Stimulated activated CD8-positive, alpha-beta memory T cell treated with anti-CD3 and anti-CD28 coated beads, Interleukin-15, amount 100 ng/mL, for 1 hour (primary cell): Measurements from ENCODE around the gene VPS13D.

Source experiments
- DNase-seq: peaks from one replicate; pipeline ENCODE4 v3.0.0-alpha.2; 2020; ENCODE audit warnings: low read depth

VPS13D gene

GRCh38 chr1:12406211-12407021 lies 176.6 kb downstream of the VPS13D start:
- DNase-seq, result no peak

- DNase-seq, result no peak
Observed at GRCh38 chr1:12407050-12407961, 177.5 kb downstream of the VPS13D start.

GRCh38 chr1:12407962-12408454 lies 178.2 kb downstream of the VPS13D start:
- no peak for DNase-seq

GRCh38 chr1:12408662-12409061 lies 178.8 kb downstream of the VPS13D start:
- no peak for DNase-seq

GRCh38 chr1:12409681-12410080 lies 179.9 kb downstream of the VPS13D start:
- DNase-seq, result no peak

- DNase-seq, result no peak
Observed at GRCh38 chr1:12410351-12410750, 180.5 kb downstream of the VPS13D start.

GRCh38 chr1:12411098-12411497 lies 181.3 kb downstream of the VPS13D start:
- DNase-seq, result no peak

GRCh38 chr1:12411747-12412146 lies 181.9 kb downstream of the VPS13D start:
- no peak for DNase-seq

- DNase-seq, result no peak
Observed at GRCh38 chr1:12412439-12412838, 182.6 kb downstream of the VPS13D start.

- no peak for DNase-seq
Observed at GRCh38 chr1:12413664-12414410, 184.0 kb downstream of the VPS13D start.

- no peak for DNase-seq
Observed at GRCh38 chr1:12414444-12415018, 184.7 kb downstream of the VPS13D start.

GRCh38 chr1:12415038-12415466 lies 185.2 kb downstream of the VPS13D start:
- DNase-seq, result no peak

GRCh38 chr1:12416101-12416500 lies 186.3 kb downstream of the VPS13D start:
- DNase-seq, result no peak

GRCh38 chr1:12416744-12417143 lies 186.9 kb downstream of the VPS13D start:
- no peak for DNase-seq

- no peak for DNase-seq
Observed at GRCh38 chr1:12417389-12417788, 187.6 kb downstream of the VPS13D start.

- DNase-seq, result no peak
Observed at GRCh38 chr1:12420171-12420570, 190.3 kb downstream of the VPS13D start.

- no peak for DNase-seq
Observed at GRCh38 chr1:12422488-12422887, 192.7 kb downstream of the VPS13D start.

GRCh38 chr1:12424087-12424529 lies 194.3 kb downstream of the VPS13D start:
- no peak for DNase-seq

GRCh38 chr1:12424793-12425192 lies 195.0 kb downstream of the VPS13D start:
- no peak for DNase-seq

- no peak for DNase-seq
Observed at GRCh38 chr1:12426030-12426429, 196.2 kb downstream of the VPS13D start.

- DNase-seq, result no peak
Observed at GRCh38 chr1:12428334-12428733, 198.5 kb downstream of the VPS13D start.

GRCh38 chr1:12430525-12430924 lies 200.7 kb downstream of the VPS13D start:
- DNase-seq, result no peak
